HCT116 (cell line): ENCODE data around the gene IL26.

Source experiments
- CEBPB ChIP-seq: IDR thresholded peaks from 2 replicates; pipeline ENCODE4 v1.6.1; 2012; ENCODE audit warnings: low read depth
- CTCF ChIP-seq, 3 experiments: fragments of 200-600 bp in 1 of 3; sonication (generic) in 1 of 3; IDR thresholded peaks in 2 of 3; conservative IDR thresholded peaks in 1 of 3; 2 replicates each; pipeline ENCODE4 v1.5.1; 2012 to 2017; ENCODE audit warnings: low read depth in 2 of 3, low read length in 2 of 3, antibody characterized with exemption in 1 of 3, borderline replicate concordance in 1 of 3, control low read depth in 1 of 3, mild to moderate bottlenecking in 1 of 3, mixed read lengths in 1 of 3, mixed run types in 1 of 3, moderate library complexity in 1 of 3; ENCODE audit not compliant: insufficient read depth in 1 of 3
- POLR2A ChIP-seq: IDR thresholded peaks from 2 replicates; pipeline ENCODE4 v1.7.0; 2011; ENCODE audit warnings: borderline replicate concordance; ENCODE audit not compliant: insufficient read depth, insufficient read length; ENCODE audit errors: extremely low read depth
- POLR2AphosphoS5 ChIP-seq: IDR thresholded peaks from 2 replicates; pipeline ENCODE4 v1.6.1; 2011; ENCODE audit warnings: mild to moderate bottlenecking, low read depth, low read length, moderate library complexity
- SP1 ChIP-seq: IDR thresholded peaks from 2 replicates; pipeline ENCODE4 v1.6.1; 2012; ENCODE audit warnings: low read depth
- ZFX ChIP-seq: fragments of 450-650 bp; IDR thresholded peaks from 2 replicates; pipeline ENCODE4 v1.6.1; 2017

- TF ChIP-seq CEBPB: no peak
- no peak for TF ChIP-seq ZFX
- TF ChIP-seq SP1: no peak
- no peak for TF ChIP-seq POLR2A
- TF ChIP-seq CTCF (IDR thresholded peaks at IDR 0.05 in 2 of 3, conservative IDR thresholded peaks at IDR 0.05 in 1 of 3; ENCODE audit: borderline replicate concordance in 1 of 3, insufficient read depth in 1 of 3, low read depth in 2 of 3, low read length in 2 of 3): no peak
- no peak for TF ChIP-seq POLR2AphosphoS5
Measured at GRCh38 chr12:68222326-68222725, 3.3 kb downstream of the IL26 start.
